AG08395 (cell line): Measurements from ENCODE around the gene TMEM150A.
"Not testable (repeated sequence)": the region's sequence is repeated elsewhere in the genome, so short reads cannot be mapped to it uniquely, and the experiment has no call there.

Source experiments
- DNase-seq: peaks from one replicate; pipeline ENCODE4 v3.0.0; 2012; ENCODE audit warnings: mixed read lengths, low spot score

The TMEM150A gene

DNA sequence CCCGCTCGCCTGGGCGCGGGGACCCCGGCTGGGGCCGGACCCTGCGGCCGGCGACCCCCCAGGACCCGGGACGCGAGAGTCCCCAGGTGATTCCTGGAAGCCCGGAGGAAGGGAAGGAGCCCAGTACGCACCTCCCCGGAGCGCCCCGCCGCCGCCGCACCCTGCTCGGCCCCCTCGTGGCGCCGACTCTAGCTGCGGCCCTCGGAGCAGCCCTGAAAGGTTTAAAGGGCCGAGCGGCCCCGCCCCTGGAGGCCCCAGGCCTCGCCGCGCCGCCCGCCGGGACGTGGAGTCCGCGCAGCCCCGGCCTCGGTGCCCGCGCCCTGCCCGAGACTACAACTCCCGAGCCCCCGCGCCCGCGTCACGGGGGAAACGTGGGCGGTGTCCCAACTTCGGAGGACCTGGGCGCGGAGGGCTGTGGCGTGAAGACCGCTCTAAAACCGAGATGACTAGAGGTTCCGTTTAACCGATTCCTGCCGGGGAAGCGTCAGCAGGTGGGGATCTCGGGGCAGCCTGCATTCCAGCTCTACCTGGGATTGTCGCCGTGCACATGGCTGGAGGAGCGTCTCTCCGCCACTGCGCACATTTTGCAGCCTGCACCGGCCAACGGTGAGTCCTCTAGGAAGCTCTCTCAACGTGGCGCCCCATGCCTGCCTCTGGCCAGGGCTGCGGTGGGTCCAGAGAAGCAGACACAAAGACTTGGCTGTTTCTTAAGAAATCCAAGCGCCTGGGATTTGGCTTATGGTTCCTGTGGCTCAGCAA, at the start of gene TMEM150A:
TMEM150A (minus strand) TSS at position 223 of the 759 bp plus-strand sequence. CDS start 750 bp downstream, outside the sequence.
- DNase-seq, result peak; percentile 92

GRCh38 chr2:85652056-85652455, 49.6 kb upstream of the TMEM150A start:
- no peak for DNase-seq

DNA sequence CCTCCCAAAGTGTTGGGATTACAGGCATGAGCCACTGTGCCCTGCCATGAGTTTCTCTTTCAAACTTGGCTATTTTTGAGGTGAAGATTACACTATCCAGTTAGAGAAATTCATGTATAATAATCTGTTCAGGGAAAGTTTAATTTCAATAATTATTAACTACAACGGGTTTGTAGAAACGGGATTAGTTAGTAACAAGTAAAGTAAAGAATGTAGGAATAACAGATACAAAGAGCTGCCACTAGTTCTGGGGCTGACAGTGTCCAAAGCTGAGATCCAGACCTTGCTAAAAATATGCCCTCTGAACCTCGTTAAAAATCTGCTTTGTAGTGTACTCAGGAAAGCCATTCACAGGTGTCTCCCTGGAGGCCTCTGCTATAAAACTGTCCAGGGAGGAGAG, 48.6 kb upstream of the TMEM150A start:
- no peak for DNase-seq

- DNase-seq, result no peak
Measured at GRCh38 chr2:85650456-85650855, 48.0 kb upstream of the TMEM150A start.

DNA sequence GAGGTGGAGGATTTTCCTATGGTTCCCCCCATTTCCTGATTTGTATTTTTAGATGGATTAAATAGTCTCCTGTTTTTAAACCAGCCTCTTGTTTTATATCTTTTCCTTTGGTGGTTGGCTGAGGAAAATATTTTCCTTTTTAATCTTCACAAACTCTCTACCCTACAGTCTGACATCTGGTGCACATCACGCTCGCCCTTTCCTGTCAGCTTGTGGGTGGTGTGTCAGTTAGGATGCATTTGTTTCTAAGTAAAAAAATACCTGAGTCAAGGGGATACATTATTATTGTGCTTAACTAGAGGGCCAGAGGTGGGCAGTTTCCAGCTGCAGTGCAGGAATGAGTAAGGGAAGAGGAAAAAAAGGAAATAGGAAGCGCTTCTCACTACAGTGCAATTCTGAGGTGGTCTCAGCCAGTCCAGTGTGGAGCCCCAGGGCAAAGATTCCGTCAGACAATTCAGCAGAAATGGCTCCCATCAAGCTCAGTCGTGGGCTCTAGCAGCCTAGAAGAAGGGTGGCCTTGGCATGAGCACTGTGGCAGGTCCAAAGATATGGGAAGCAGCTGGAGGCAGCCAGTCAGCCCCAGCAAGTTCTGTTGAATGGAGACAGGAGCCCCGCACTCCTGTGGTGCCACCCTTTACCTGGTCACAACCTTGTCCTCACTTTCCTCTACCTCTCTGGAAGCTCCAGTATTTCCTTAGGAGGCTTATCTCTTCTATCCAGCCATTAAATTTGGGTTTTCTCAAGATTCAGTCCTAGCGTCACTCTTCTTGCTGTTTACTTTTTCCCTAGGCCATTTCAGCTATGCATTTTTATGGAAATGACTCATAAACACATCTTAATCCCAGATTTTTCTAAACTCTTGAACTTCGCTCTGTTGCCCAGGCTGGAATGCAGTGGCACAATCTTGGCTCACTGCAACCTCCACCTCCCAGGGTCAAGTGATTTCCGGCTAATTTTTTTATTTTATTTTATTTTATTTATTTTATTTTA, 47.0 kb upstream of the TMEM150A start:
- DNase-seq, result peak; percentile 66

- DNase-seq, result peak; percentile 78
Measured at GRCh38 chr2:85648619-85649018, 46.1 kb upstream of the TMEM150A start.

DNA sequence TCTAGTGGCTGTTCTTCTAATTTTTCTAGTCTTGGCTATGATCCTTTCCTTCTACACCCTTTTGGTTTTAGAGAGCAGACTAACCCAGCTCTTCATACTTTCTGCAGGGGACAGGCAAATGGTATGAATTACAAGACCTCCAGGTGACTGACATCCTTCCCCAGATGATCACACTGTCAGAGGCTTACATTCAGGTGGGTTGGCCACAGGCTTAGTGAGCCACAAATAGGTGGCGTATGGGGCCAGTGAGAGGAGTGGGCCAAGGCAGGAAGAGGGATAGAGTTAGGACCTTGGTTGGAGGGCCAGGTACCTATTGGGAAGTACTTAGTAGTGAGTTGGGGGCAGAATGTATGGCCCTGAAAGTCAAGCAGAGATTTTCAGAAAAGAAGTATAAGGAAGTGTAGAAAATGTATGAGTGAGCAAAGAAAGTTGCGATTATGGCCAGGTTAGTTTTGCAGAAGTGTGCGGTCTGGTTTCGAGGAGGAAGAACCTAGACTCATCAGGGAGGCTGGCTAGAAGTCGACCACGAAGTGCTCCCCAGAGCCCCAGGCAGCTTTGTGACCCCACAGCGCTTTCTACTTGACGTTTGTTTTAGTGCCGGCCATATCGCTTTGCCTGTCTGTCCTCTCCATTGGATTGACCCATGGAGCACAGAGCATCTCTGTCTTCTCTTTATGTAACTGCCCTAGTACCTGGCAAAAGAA, 45.5 kb upstream of the TMEM150A start:
- no peak for DNase-seq

DNA sequence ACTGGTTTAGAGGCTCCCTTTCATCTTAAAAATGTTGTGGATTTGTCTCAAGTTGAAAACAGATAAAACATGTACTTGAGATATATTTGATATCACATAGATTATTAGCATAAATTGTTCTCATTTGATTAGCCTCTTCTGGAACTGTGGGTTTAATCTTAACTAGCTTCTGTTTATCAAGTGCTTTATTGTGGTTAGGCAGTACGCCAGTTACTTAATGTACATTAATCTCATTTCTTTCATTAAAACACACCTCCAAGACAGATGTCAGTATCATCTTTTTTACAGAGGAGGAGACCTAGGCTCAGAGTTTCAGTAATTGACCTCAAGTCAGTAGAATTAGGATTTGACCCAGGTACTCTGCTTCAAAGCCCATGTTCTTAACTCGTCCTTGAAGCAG, 43.7 kb upstream of the TMEM150A start:
- DNase-seq, result no peak

- DNase-seq, result no peak
Measured at GRCh38 chr2:85644909-85645308, 42.4 kb upstream of the TMEM150A start.

DNA sequence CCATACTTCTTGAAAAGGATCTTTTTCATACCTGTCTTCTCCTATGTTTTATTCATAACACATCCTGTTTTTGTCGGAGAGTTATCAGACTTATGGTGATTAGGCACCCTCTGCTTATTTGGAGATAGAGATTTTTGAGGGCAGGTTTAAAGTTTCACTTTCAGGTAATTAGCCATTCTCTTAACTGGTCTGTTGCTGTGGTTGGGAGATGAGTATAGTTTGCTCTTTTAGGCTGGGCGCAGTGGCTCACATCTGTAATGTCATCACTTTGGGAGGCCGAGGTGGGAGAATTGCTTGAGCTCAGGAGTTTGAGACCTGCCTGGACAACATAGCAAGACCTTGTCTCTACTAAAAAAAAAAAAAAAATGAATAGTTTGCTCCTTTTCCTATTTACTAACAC, 40.2 kb upstream of the TMEM150A start:
- no peak for DNase-seq

DNA sequence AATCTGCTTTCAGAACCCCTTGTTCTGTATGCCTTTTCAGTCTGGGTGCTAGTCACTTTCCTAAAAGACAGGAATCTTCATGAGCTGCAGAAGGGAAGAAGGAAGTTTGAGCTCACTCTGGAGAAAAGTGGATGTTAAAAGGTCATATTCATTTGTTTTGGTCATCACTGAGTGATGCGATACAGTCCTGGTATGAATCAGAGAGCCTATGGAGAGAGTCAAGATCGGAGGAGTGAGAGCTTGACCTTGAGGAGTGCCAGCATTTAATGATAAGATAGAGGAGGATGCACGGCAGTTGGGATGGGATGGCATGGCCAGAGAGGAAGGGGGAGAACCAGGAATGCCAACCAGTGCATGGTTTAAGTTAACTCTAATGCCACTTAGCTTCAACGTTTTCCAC, 33.1 kb upstream of the TMEM150A start:
- no peak for DNase-seq

DNA sequence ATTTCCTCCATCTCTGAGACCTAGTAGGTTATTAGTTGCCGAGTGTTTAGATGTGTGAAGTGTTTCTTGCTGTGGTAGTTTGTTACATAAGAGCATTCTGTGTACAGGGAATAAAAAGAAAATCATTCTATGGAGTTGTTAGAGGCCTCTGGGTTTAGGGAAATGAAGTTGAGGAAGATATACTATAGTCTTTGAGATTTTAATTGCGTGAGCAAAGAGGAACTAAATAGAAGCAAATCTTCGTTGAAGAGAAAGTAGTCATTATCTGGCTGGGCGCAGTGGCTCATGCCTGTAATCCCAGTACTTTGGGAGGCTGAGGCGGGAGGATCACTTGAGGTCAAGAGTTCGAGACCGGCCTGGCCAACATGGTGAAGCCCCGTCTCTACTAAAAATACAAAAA, 32.5 kb upstream of the TMEM150A start:
- no peak for DNase-seq

- DNase-seq, result no peak
Measured at GRCh38 chr2:85631316-85631715, 28.8 kb upstream of the TMEM150A start.

DNA sequence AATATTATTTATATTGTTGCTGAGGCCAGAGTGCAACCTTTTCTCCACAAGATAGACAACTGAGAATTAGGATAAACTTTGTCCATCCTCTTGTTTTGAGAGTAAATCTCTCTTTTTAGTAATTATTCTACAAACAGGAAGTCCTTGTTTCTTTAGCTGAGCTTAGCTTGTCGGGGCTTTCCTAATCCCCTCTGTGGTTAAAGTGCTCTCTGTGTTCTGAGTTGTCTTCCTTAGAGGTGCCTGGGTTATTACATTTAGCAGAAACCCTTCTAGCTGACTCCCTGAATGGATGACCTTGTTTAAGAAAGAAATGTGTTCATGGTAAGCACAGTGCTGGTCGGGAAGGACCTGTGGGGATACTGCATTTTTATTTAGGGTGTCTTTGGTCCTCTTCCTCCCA, 26.2 kb upstream of the TMEM150A start:
- no peak for DNase-seq

GRCh38 chr2:85623991-85624390, 21.5 kb upstream of the TMEM150A start:
- DNase-seq, result no peak

GRCh38 chr2:85621338-85621737, 18.8 kb upstream of the TMEM150A start:
- no peak for DNase-seq

DNA sequence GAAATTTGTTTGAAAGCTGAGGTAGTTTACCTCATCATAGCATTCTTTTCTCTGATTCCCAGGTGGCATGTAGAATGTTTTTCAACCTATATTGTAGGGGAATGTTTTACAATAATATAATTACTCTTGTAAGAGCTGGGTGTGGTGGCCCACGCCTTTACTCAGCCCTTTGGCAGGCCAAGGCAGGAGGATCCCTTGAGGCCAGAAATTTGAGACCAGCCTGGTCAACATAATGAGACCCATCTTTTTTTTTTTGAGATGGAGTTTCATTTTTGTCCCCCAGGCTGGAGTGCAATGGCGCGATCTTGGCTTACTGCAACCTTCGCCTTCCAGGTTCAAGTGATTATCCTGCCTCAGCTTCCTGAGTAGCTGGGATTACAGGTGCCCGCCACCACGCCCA, 17.1 kb upstream of the TMEM150A start:
- DNase-seq, result no peak

GRCh38 chr2:85617723-85618122, 15.2 kb upstream of the TMEM150A start:
- not testable (repeated sequence) for DNase-seq

DNA sequence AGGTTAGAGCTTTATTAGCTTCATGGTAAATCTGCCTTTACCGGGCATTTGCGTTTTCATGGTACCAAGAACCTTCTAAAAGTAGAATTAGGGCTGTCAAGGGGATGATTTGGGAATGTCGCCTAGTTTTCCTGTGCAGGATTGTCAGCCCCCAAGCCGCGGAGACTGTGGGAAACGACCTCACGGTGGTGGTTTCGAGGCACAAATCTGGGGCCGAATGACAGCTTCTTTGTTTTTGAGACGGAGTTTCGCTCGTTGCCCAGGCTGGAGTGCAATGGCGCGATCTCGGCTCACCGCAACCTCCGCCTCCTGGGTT, 12.9 kb upstream of the TMEM150A start:
- DNase-seq, result no peak

- DNase-seq, result not testable (repeated sequence)
Measured at GRCh38 chr2:85614757-85615156, 12.3 kb upstream of the TMEM150A start.

DNA sequence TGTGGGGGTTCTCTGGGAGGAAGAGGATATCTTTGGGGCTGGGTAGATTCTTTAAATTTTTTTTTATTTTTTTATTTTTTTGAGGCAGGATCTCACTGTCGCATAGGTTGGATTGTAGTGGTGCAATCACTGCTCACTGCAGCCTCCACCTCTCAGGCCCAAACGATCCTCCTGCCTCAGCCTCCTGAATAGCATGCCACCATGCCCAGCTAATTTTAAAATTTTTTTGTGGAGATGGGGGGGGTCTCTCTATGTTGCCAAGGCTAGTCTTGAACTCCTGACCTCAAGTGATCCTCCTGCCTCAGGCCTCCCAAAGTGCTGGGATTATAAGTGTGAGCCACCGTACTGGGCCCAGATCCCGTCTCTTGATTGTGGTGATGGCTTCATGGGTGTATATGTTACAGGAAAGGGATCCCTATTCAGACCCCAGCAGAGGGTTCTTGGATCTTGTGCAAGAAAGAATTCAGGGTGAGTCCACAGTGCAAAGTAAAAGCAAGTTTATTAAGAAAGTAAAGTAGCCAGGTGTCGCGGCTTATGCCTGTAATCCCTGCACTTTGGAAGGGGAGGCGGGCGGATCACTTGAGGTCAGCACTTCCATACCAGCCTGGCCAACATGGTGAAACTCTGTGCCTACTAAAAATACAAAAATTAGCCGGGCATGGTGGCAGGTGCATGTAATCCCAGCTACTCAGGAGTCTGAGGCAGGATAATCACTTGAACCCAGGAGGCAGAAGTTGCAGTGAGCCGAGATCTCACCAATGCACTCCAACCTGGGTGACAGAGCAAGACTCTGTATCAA, 11.4 kb upstream of the TMEM150A start:
- DNase-seq, result no peak
